ENCODE measurements around the gene IP6K2. TPM values are rescaled to one million over a fixed set of nuclear protein-coding genes. Genes with fewer than 3 reads are reported as not detected.
"Not testable (repeated sequence)": the region's sequence is repeated elsewhere in the genome, so short reads cannot be mapped to it uniquely, and the experiment has no call there.

The IP6K2 gene
- total and polyA plus RNA-seq, 5 donors from 2014 or later, result 54.0 to 107 (median 55.9) TPM

DNA sequence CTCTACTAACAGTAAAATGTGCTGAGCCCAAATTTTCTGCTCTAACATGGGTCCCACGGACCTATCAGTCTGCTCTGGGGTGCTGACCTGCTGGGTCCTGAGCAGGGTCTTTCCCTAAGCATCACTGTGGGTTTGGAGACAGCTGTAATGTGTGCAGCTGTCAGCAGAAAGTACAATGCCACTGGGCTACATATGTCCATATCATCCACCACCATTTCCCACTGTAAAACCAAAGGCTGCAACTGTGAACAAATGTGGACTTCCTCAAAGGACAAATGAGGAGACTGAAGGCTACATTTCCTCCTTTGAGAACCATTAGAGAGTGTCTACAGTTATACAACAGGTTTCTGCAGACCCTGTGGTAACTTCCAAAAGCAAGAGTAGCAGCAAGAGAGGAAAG is 33.8 kb upstream of the IP6K2 start:
- Histone ChIP-seq H3K4me1 (ENCODE audit: control insufficient read depth, insufficient read depth, low read length, poor library complexity, severe bottlenecking) (no peaks in the 10 kb centered on the region), H3K4me3 (ENCODE audit: low read depth, low read length) (no peak overlapping the region), H3K27ac (ENCODE audit: insufficient read depth, low read length, poor library complexity, severe bottlenecking) (no peak overlapping the region), H3K9me3 (ENCODE audit: control insufficient read depth in 2 of 2, low read length in 2 of 2) (no peaks in the 10 kb centered on the region), H3K27me3 (ENCODE audit: control insufficient read depth, insufficient read depth, low read length) (no peaks in the 10 kb centered on the region), H3K36me3 (ENCODE audit: control insufficient read depth, insufficient read depth, low read length) (peaks cover 41% of the 10 kb centered on the region)
- Mint-ChIP-seq H3K27me3 (no peaks in the 10 kb centered on the region), H3K4me1 (no peaks in the 10 kb centered on the region), H3K27ac (no peak overlapping the region), H3K4me3 (no peak overlapping the region), H3K9me3 (no peaks in the 10 kb centered on the region), H3K36me3 (peaks cover 31% of the 10 kb centered on the region)
- DNase-seq (no peak), ATAC-seq (ENCODE audit: low read depth in 2 of 2) (no peak)

GRCh38 chr3:48748754-48749153 is 31.7 kb upstream of the IP6K2 start:
- Histone ChIP-seq H3K27ac (ENCODE audit: insufficient read depth, low read length, poor library complexity, severe bottlenecking) (no peak overlapping the region), H3K4me1 (ENCODE audit: control insufficient read depth, insufficient read depth, low read length, poor library complexity, severe bottlenecking) (no peaks in the 10 kb centered on the region), H3K36me3 (ENCODE audit: control insufficient read depth, insufficient read depth, low read length) (peaks cover 38% of the 10 kb centered on the region), H3K27me3 (ENCODE audit: control insufficient read depth, insufficient read depth, low read length) (no peaks in the 10 kb centered on the region), H3K9me3 (ENCODE audit: control insufficient read depth in 2 of 2, low read length in 2 of 2) (no peaks in the 10 kb centered on the region), H3K4me3 (ENCODE audit: low read depth, low read length) (no peak overlapping the region)
- no peaks in the 10 kb centered on the region for H3K9me3 Mint-ChIP-seq
- no peak overlapping the region for H3K4me3 Mint-ChIP-seq
- ATAC-seq (ENCODE audit: low read depth in 2 of 2) (no peak), DNase-seq (no peak)
- no peaks in the 10 kb centered on the region for H3K4me1 Mint-ChIP-seq
- peaks cover 33% of the 10 kb centered on the region for H3K36me3 Mint-ChIP-seq
- H3K27ac Mint-ChIP-seq, result no peak overlapping the region
- H3K27me3 Mint-ChIP-seq, result no peaks in the 10 kb centered on the region

DNA sequence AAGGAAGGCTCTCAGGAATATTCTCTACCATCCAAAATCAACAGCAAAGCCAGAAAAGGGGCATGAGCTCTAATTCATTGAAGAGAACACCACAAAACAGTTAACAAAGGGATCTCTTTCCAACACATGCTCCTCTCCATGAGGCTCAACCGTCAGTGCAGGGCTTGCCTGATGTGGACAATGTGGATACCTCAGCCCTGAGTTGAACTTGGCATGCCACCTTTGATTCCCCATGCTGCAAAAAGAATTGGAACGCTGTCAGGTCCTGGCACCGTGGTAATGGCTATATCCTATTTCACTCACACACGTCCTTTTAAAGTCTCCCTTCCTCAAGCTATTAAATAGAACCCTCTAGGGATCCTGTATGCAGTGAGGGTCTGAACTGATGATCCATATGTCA is 30.7 kb upstream of the IP6K2 start:
- H3K9me3 ChIP-seq (ENCODE audit: control insufficient read depth in 2 of 2, low read length in 2 of 2), result no peaks in the 10 kb centered on the region
- H3K27ac ChIP-seq (ENCODE audit: insufficient read depth, low read length, poor library complexity, severe bottlenecking), result no peak overlapping the region
- H3K4me1 ChIP-seq (ENCODE audit: control insufficient read depth, insufficient read depth, low read length, poor library complexity, severe bottlenecking), result no peaks in the 10 kb centered on the region
- Mint-ChIP-seq H3K27ac (peak overlapping the region in 1 of 3 donors; percentile 66), H3K9me3 (no peaks in the 10 kb centered on the region), H3K27me3 (no peaks in the 10 kb centered on the region), H3K4me1 (no peaks in the 10 kb centered on the region), H3K36me3 (peaks cover 32% of the 10 kb centered on the region), H3K4me3 (no peak overlapping the region)
- H3K4me3 ChIP-seq (ENCODE audit: low read depth, low read length), result no peak overlapping the region
- ATAC-seq (ENCODE audit: low read depth in 2 of 2) (no peak), DNase-seq (no peak)
- H3K27me3 ChIP-seq (ENCODE audit: control insufficient read depth, insufficient read depth, low read length), result no peaks in the 10 kb centered on the region
- peaks cover 34% of the 10 kb centered on the region for H3K36me3 ChIP-seq (ENCODE audit: control insufficient read depth, insufficient read depth, low read length)

DNA sequence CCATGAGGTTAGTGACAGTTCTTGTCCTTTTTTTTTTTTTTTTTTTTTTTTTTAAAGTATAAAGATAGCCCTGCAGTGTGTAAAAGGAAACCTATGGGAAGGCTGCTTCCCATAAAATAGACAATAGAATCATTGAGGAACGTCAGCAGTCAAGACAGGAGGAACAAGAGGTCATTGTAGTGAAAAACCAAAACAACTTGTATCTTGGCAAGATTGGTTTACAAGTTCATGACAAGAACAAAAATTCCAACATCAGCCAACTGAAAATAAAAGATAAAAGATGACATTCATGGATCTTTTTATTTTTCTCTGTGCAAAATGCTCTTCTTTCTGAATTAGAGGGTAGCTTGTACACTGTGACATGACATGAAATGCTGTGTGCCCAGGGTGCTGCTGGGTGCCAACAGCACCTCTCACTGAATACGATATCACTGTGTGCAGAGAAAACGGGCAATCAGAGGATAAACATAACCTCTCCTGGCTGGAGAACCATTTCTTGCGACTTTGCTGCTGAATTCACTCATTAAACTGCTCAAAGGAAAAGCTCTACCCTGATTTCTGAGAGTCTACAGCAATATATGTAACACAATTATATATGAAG is 30.1 kb upstream of the IP6K2 start:
- Mint-ChIP-seq H3K36me3 (peaks cover 29% of the 10 kb centered on the region), H3K4me1 (no peaks in the 10 kb centered on the region), H3K4me3 (no peak overlapping the region), H3K27ac (no peak overlapping the region), H3K9me3 (no peaks in the 10 kb centered on the region), H3K27me3 (no peaks in the 10 kb centered on the region)
- Histone ChIP-seq H3K4me3 (ENCODE audit: low read depth, low read length) (no peak overlapping the region), H3K9me3 (ENCODE audit: control insufficient read depth in 2 of 2, low read length in 2 of 2) (no peaks in the 10 kb centered on the region), H3K27ac (ENCODE audit: insufficient read depth, low read length, poor library complexity, severe bottlenecking) (no peak overlapping the region), H3K4me1 (ENCODE audit: control insufficient read depth, insufficient read depth, low read length, poor library complexity, severe bottlenecking) (no peaks in the 10 kb centered on the region), H3K27me3 (ENCODE audit: control insufficient read depth, insufficient read depth, low read length) (no peaks in the 10 kb centered on the region), H3K36me3 (ENCODE audit: control insufficient read depth, insufficient read depth, low read length) (peaks cover 29% of the 10 kb centered on the region)
- no peak for ATAC-seq (ENCODE audit: low read depth in 2 of 2)
- no peak for DNase-seq

DNA sequence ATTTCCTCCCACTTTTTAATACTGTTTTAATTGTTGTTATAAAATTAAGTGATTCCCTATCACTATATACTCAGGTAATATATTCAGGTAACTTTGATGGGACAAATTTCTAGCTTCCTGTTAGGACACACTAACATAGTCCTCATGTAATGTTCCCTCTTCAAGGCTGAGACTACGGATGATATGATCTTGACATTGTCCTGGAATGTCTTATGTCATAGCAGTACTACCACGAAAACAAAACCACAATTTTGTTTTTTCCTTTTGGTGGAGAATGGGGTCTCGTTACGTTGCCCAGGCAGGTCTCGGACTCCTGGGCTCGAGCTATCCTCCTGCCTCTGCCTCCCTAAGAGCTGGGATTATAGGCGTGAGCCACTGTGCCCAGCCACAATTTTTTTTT is 26.8 kb upstream of the IP6K2 start:
- Histone ChIP-seq H3K27ac (ENCODE audit: insufficient read depth, low read length, poor library complexity, severe bottlenecking) (no peak overlapping the region), H3K9me3 (ENCODE audit: control insufficient read depth in 2 of 2, low read length in 2 of 2) (no peaks in the 10 kb centered on the region), H3K4me1 (ENCODE audit: control insufficient read depth, insufficient read depth, low read length, poor library complexity, severe bottlenecking) (peaks cover 5% of the 10 kb centered on the region), H3K27me3 (ENCODE audit: control insufficient read depth, insufficient read depth, low read length) (no peaks in the 10 kb centered on the region), H3K36me3 (ENCODE audit: control insufficient read depth, insufficient read depth, low read length) (peaks cover 10% of the 10 kb centered on the region), H3K4me3 (ENCODE audit: low read depth, low read length) (no peak overlapping the region)
- Mint-ChIP-seq H3K27ac (no peak overlapping the region), H3K9me3 (no peaks in the 10 kb centered on the region), H3K4me3 (no peak overlapping the region), H3K36me3 (peaks cover 22% of the 10 kb centered on the region), H3K27me3 (no peaks in the 10 kb centered on the region), H3K4me1 (peaks cover 0 to 2% (median under 1%) of the 10 kb centered on the region in 4 donors)
- no peak for DNase-seq
- no peak for ATAC-seq (ENCODE audit: low read depth in 2 of 2)

GRCh38 chr3:48741226-48741625 is 24.2 kb upstream of the IP6K2 start:
- not testable (repeated sequence) for H3K4me1 ChIP-seq (ENCODE audit: control insufficient read depth, insufficient read depth, low read length, poor library complexity, severe bottlenecking); H3K36me3 Mint-ChIP-seq; H3K4me3 Mint-ChIP-seq; H3K36me3 ChIP-seq (ENCODE audit: control insufficient read depth, insufficient read depth, low read length); H3K4me3 ChIP-seq (ENCODE audit: low read depth, low read length); H3K27ac ChIP-seq (ENCODE audit: insufficient read depth, low read length, poor library complexity, severe bottlenecking); DNase-seq; H3K27me3 ChIP-seq (ENCODE audit: control insufficient read depth, insufficient read depth, low read length); ATAC-seq (ENCODE audit: low read depth in 2 of 2); H3K4me1 Mint-ChIP-seq; H3K9me3 Mint-ChIP-seq; H3K27me3 Mint-ChIP-seq; H3K9me3 ChIP-seq (ENCODE audit: control insufficient read depth in 2 of 2, low read length in 2 of 2)
- peak overlapping the region in 1 of 3 donors; percentile 20 for H3K27ac Mint-ChIP-seq

GRCh38 chr3:48739955-48740823 is 23.2 kb upstream of the IP6K2 start:
- Histone ChIP-seq H3K36me3 (ENCODE audit: control insufficient read depth, insufficient read depth, low read length) (no peaks in the 10 kb centered on the region), H3K4me3 (ENCODE audit: low read depth, low read length) (no peak overlapping the region), H3K27ac (ENCODE audit: insufficient read depth, low read length, poor library complexity, severe bottlenecking) (no peak overlapping the region), H3K27me3 (ENCODE audit: control insufficient read depth, insufficient read depth, low read length) (no peaks in the 10 kb centered on the region), H3K9me3 (ENCODE audit: control insufficient read depth in 2 of 2, low read length in 2 of 2) (no peaks in the 10 kb centered on the region), H3K4me1 (ENCODE audit: control insufficient read depth, insufficient read depth, low read length, poor library complexity, severe bottlenecking) (peaks cover 5% of the 10 kb centered on the region)
- ATAC-seq (ENCODE audit: low read depth in 2 of 2), result peak; percentile 74 to 79
- Mint-ChIP-seq H3K4me3 (no peak overlapping the region), H3K4me1 (peaks cover 0 to 5% (median 2%) of the 10 kb centered on the region in 4 donors), H3K9me3 (no peaks in the 10 kb centered on the region), H3K27ac (peak overlapping the region in 1 of 3 donors; percentile 15), H3K27me3 (no peaks in the 10 kb centered on the region), H3K36me3 (peaks cover 3% of the 10 kb centered on the region)
- DNase-seq, result peak; percentile 10 to 64 (median 38)

GRCh38 chr3:48739617-48739954 is 22.6 kb upstream of the IP6K2 start:
- H3K36me3 Mint-ChIP-seq, result peaks cover 3% of the 10 kb centered on the region
- H3K4me1 ChIP-seq (ENCODE audit: control insufficient read depth, insufficient read depth, low read length, poor library complexity, severe bottlenecking), result peaks cover 5% of the 10 kb centered on the region
- H3K27ac ChIP-seq (ENCODE audit: insufficient read depth, low read length, poor library complexity, severe bottlenecking), result no peak overlapping the region
- no peaks in the 10 kb centered on the region for H3K27me3 ChIP-seq (ENCODE audit: control insufficient read depth, insufficient read depth, low read length)
- H3K4me3 Mint-ChIP-seq, result no peak overlapping the region
- H3K4me3 ChIP-seq (ENCODE audit: low read depth, low read length), result no peak overlapping the region
- DNase-seq, result no peak
- H3K4me1 Mint-ChIP-seq, result peaks cover 0 to 5% (median 2%) of the 10 kb centered on the region in 4 donors
- no peaks in the 10 kb centered on the region for H3K9me3 Mint-ChIP-seq
- no peak overlapping the region for H3K27ac Mint-ChIP-seq
- no peaks in the 10 kb centered on the region for H3K36me3 ChIP-seq (ENCODE audit: control insufficient read depth, insufficient read depth, low read length)
- no peaks in the 10 kb centered on the region for H3K27me3 Mint-ChIP-seq
- H3K9me3 ChIP-seq (ENCODE audit: control insufficient read depth in 2 of 2, low read length in 2 of 2), result no peaks in the 10 kb centered on the region
- peak in 1 of 2 donors; percentile 18 for ATAC-seq (ENCODE audit: low read depth in 2 of 2)

Measured in CD4-positive, CD25-positive, alpha-beta regulatory T cell (primary cell).